GM12878 (cell line): Measurements from ENCODE around the gene DARS1. TPM values are rescaled to one million over a fixed set of nuclear protein-coding genes. Genes with fewer than 3 reads are reported as not detected.

Source experiments
- ATF7 ChIP-seq: fragments of 450-650 bp; IDR thresholded peaks from 2 replicates; pipeline ENCODE4 v1.6.1; 2016; ENCODE audit warnings: low read depth, mild to moderate bottlenecking
- KLF5 ChIP-seq: fragments of 450-650 bp; IDR thresholded peaks from 2 replicates; pipeline ENCODE4 v1.6.1; 2014; ENCODE audit warnings: mild to moderate bottlenecking; ENCODE audit not compliant: partially characterized antibody
- MYB ChIP-seq: fragments of 150-350 bp; IDR thresholded peaks from 2 replicates; pipeline ENCODE4 v1.6.1; 2014; ENCODE audit warnings: mild to moderate bottlenecking, low read depth, low read length, borderline replicate concordance
- RB1 ChIP-seq: fragments of 450-650 bp; formaldehyde crosslinking; IDR thresholded peaks from 2 replicates; pipeline ENCODE4 v1.6.1; 2017; ENCODE audit warnings: mild to moderate bottlenecking, borderline replicate concordance
- RCOR1 ChIP-seq: conservative IDR thresholded peaks from 2 replicates; pipeline ENCODE4 v1.6.1; 2012; ENCODE audit warnings: low read depth, low read length, improper control_type of control experiment
- SUZ12 ChIP-seq: fragments of 200-600 bp; sonication (generic); IDR thresholded peaks from one replicate; pipeline ENCODE4 v1.6.1; 2018; ENCODE audit warnings: antibody characterized with exemption, mild to moderate bottlenecking; ENCODE audit not compliant: unreplicated experiment
- polyA plus RNA-seq, 11 experiments: library from polyadenylated mRNA; depleted of rRNA in 4 of 11; unstranded in 6 of 11; stranded (reverse) in 5 of 11; fragments of >200 nt; fragmentation: Nextera tagmentation in 4 of 11; fragmentation: Illumina TruSeq in 1 of 11; extraction: Ambion mirVana in 4 of 11; extraction: Trizol in 1 of 11; gene quantifications; 1 replicate in 1 of 11; 2 replicates in 10 of 11; pipeline versions ENCODE4 v1.2.1 to v1.2.3, GENCODE V29; 2011 to 2016; ENCODE audit warnings: inconsistent platforms in 2 of 11, missing spikeins in 2 of 11, low read depth in 1 of 11
- total RNA-seq, 4 experiments: library from RNA; depleted of rRNA in 3 of 4; stranded (reverse); fragments of >200 nt in 3 of 4; fragmentation: Illumina TruSeq in 1 of 4; extraction: Trizol in 1 of 4; gene quantifications; 2 replicates each; pipeline versions ENCODE4 v1.2.1 to v1.2.3, GENCODE V29; 2013 to 2021
- TF ChIP-seq, protein P1 (sequence below): fragments of 450-650 bp; formaldehyde crosslinking; IDR thresholded peaks from 2 replicates; pipeline ENCODE4 v1.4.0; 2022; ENCODE audit warnings: mild to moderate bottlenecking, moderate library complexity

Gene DARS1
- total and polyA plus RNA-seq, 10 of the 15 experiments (the other 5 are each of a cell fraction or from before 2014, with no cell fraction given) = 91.0 to 387 (median 137) TPM

- TF ChIP-seq, protein P1, sequence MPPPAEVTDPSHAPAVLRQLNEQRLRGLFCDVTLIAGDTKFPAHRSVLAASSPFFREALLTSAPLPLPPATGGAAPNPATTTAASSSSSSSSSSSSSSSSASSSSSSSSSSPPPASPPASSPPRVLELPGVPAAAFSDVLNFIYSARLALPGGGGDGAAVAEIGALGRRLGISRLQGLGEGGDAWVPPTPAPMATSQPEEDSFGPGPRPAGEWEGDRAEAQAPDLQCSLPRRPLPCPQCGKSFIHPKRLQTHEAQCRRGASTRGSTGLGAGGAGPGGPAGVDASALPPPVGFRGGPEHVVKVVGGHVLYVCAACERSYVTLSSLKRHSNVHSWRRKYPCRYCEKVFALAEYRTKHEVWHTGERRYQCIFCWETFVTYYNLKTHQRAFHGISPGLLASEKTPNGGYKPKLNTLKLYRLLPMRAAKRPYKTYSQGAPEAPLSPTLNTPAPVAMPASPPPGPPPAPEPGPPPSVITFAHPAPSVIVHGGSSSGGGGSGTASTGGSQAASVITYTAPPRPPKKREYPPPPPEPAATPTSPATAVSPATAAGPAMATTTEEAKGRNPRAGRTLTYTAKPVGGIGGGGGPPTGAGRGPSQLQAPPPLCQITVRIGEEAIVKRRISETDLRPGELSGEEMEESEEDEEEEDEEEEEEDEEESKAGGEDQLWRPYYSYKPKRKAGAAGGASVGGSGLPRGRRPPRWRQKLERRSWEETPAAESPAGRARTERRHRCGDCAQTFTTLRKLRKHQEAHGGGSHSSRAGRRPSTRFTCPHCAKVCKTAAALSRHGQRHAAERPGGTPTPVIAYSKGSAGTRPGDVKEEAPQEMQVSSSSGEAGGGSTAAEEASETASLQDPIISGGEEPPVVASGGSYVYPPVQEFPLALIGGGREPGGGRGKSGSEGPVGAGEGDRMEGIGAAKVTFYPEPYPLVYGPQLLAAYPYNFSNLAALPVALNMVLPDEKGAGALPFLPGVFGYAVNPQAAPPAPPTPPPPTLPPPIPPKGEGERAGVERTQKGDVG (CRISPR knock-in tag) = no peak
- TF ChIP-seq RCOR1 = no peak
- no peak for TF ChIP-seq ATF7
- no peak for TF ChIP-seq KLF5
- TF ChIP-seq RB1 = no peak
- TF ChIP-seq SUZ12 = no peak
- no peak for TF ChIP-seq MYB
Observed at GRCh38 chr2:135862718-135863117, 122.7 kb downstream of the DARS1 start (continued).

Other genes with a start within 250 kb of the DARS1 start
- 53.8 and 62.9 TPM in 2 replicates for gene UBXN4, start 243.8 kb downstream of the DARS1 start, total RNA-seq (2014; rRNA removed)
- gene UBXN4, start 243.8 kb downstream of the DARS1 start, total RNA-seq (2014; rRNA removed; fragmentation: Illumina TruSeq; extraction: Trizol) = 62.3 and 63.7 TPM in 2 replicates
- gene UBXN4, start 243.8 kb downstream of the DARS1 start, total RNA-seq (2021) = 66.0 and 67.4 TPM in 2 replicates
- gene UBXN4, start 243.8 kb downstream of the DARS1 start, polyA plus RNA-seq (2011; rRNA removed) = 115 and 180 TPM in 2 replicates
- gene UBXN4, start 243.8 kb downstream of the DARS1 start, polyA plus RNA-seq (2014; fragmentation: Illumina TruSeq; extraction: Trizol) = 77.8 and 99.4 TPM in 2 replicates
- gene UBXN4, start 243.8 kb downstream of the DARS1 start, polyA plus RNA-seq (2014; fragmentation: Nextera tagmentation; extraction: Ambion mirVana) = 10 to 100 TPM; 52.6 to 79.4 TPM
- 44.8 and 57.5 TPM in 2 replicates for gene UBXN4, start 243.8 kb downstream of the DARS1 start, polyA plus RNA-seq (2014; rRNA removed)
- 100 to 1,000 TPM; 114 to 133 TPM for gene UBXN4, start 243.8 kb downstream of the DARS1 start, polyA plus RNA-seq (2016; fragmentation: Nextera tagmentation; extraction: Ambion mirVana)
- gene LCT, start 148.4 kb downstream of the DARS1 start, total RNA-seq (2014; rRNA removed) = 0.05 and 0.06 TPM in 2 replicates
- gene LCT, start 148.4 kb downstream of the DARS1 start, total RNA-seq (2014; rRNA removed; fragmentation: Illumina TruSeq; extraction: Trizol) = 0.09 and 0.14 TPM in 2 replicates
- 0.08 and 0.11 TPM in 2 replicates for gene LCT, start 148.4 kb downstream of the DARS1 start, total RNA-seq (2021)
- gene LCT, start 148.4 kb downstream of the DARS1 start, polyA plus RNA-seq (2011; rRNA removed) = 0.04 and 0.07 TPM in 2 replicates
- gene LCT, start 148.4 kb downstream of the DARS1 start, polyA plus RNA-seq (2014; fragmentation: Illumina TruSeq; extraction: Trizol) = 0.04 and 0.05 TPM in 2 replicates
- gene LCT, start 148.4 kb downstream of the DARS1 start, polyA plus RNA-seq (2014; fragmentation: Nextera tagmentation; extraction: Ambion mirVana) = under 1 TPM in 1 of 2 experiments, not detected in 1; 0.02 TPM
- gene LCT, start 148.4 kb downstream of the DARS1 start, polyA plus RNA-seq (2014; rRNA removed) = 0.05 and 0.09 TPM in 2 replicates
- not detected for gene LCT, start 148.4 kb downstream of the DARS1 start, polyA plus RNA-seq (2016; fragmentation: Nextera tagmentation; extraction: Ambion mirVana)
- 63.4 and 68.5 TPM in 2 replicates for gene MCM6, start 109.2 kb downstream of the DARS1 start, total RNA-seq (2014; rRNA removed)
- gene MCM6, start 109.2 kb downstream of the DARS1 start, total RNA-seq (2014; rRNA removed; fragmentation: Illumina TruSeq; extraction: Trizol) = 63.2 and 63.4 TPM in 2 replicates
- gene MCM6, start 109.2 kb downstream of the DARS1 start, total RNA-seq (2021) = 89.7 and 92.9 TPM in 2 replicates
- 118 and 136 TPM in 2 replicates for gene MCM6, start 109.2 kb downstream of the DARS1 start, polyA plus RNA-seq (2011; rRNA removed)
- gene MCM6, start 109.2 kb downstream of the DARS1 start, polyA plus RNA-seq (2014; fragmentation: Illumina TruSeq; extraction: Trizol) = 97.4 and 108 TPM in 2 replicates
- gene MCM6, start 109.2 kb downstream of the DARS1 start, polyA plus RNA-seq (2014; fragmentation: Nextera tagmentation; extraction: Ambion mirVana) = 10 to 100 TPM; 37.4 to 74.4 TPM
- 68.6 and 79.5 TPM in 2 replicates for gene MCM6, start 109.2 kb downstream of the DARS1 start, polyA plus RNA-seq (2014; rRNA removed)
- gene MCM6, start 109.2 kb downstream of the DARS1 start, polyA plus RNA-seq (2016; fragmentation: Nextera tagmentation; extraction: Ambion mirVana) = 10 to 100 TPM; 85.0 to 89.9 TPM
- 53.3 and 59.5 TPM in 2 replicates for gene CXCR4, start 132.5 kb upstream of the DARS1 start, total RNA-seq (2014; rRNA removed)
- 47.2 and 48.7 TPM in 2 replicates for gene CXCR4, start 132.5 kb upstream of the DARS1 start, total RNA-seq (2014; rRNA removed; fragmentation: Illumina TruSeq; extraction: Trizol)
- gene CXCR4, start 132.5 kb upstream of the DARS1 start, total RNA-seq (2021) = 45.9 and 49.6 TPM in 2 replicates
- gene CXCR4, start 132.5 kb upstream of the DARS1 start, polyA plus RNA-seq (2011; rRNA removed) = 489 and 749 TPM in 2 replicates
- gene CXCR4, start 132.5 kb upstream of the DARS1 start, polyA plus RNA-seq (2014; fragmentation: Illumina TruSeq; extraction: Trizol) = 69.2 and 78.8 TPM in 2 replicates
- gene CXCR4, start 132.5 kb upstream of the DARS1 start, polyA plus RNA-seq (2014; fragmentation: Nextera tagmentation; extraction: Ambion mirVana) = 10 to 100 TPM; 31.1 to 32.3 TPM
- gene CXCR4, start 132.5 kb upstream of the DARS1 start, polyA plus RNA-seq (2014; rRNA removed) = 56.7 and 65.7 TPM in 2 replicates
- gene CXCR4, start 132.5 kb upstream of the DARS1 start, polyA plus RNA-seq (2016; fragmentation: Nextera tagmentation; extraction: Ambion mirVana) = 10 to 100 TPM; 52.1 to 55.7 TPM